Transverse colon (tissue), 4 donors: ENCODE results near the gene CEP89.

Experiments used
- EP300 ChIP-seq: sonication (generic); formaldehyde crosslinking; IDR thresholded peaks from one replicate; pipeline ENCODE4 v1.6.1; 2017; ENCODE audit warnings: antibody characterized with exemption, low read depth
- POLR2A ChIP-seq: fragments of 450-650 bp; IDR thresholded peaks from one replicate; pipeline ENCODE4 v1.6.1; 2016; ENCODE audit warnings: antibody characterized with exemption, mild to moderate bottlenecking, moderate library complexity
- POLR2AphosphoS5 ChIP-seq, 3 donors: sonication (generic); formaldehyde crosslinking; IDR thresholded peaks; one replicate each; pipeline ENCODE4 v1.6.1; 2016; ENCODE audit warnings: antibody characterized with exemption in 3 of 3
- TF ChIP-seq, protein P1 (sequence below), 5 experiments: fragments of 200-600 bp in 3 of 5; fragments of 450-650 bp in 2 of 5; sonication (generic) in 3 of 5; IDR thresholded peaks; 1 replicate in 2 of 5; 2 replicates in 3 of 5; pipeline ENCODE4 v1.5.1; 2016 to 2017; ENCODE audit warnings: antibody characterized with exemption in 5 of 5, inconsistent platforms in 3 of 5, mild to moderate bottlenecking in 2 of 5, moderate library complexity in 1 of 5

- TF ChIP-seq, protein P1, sequence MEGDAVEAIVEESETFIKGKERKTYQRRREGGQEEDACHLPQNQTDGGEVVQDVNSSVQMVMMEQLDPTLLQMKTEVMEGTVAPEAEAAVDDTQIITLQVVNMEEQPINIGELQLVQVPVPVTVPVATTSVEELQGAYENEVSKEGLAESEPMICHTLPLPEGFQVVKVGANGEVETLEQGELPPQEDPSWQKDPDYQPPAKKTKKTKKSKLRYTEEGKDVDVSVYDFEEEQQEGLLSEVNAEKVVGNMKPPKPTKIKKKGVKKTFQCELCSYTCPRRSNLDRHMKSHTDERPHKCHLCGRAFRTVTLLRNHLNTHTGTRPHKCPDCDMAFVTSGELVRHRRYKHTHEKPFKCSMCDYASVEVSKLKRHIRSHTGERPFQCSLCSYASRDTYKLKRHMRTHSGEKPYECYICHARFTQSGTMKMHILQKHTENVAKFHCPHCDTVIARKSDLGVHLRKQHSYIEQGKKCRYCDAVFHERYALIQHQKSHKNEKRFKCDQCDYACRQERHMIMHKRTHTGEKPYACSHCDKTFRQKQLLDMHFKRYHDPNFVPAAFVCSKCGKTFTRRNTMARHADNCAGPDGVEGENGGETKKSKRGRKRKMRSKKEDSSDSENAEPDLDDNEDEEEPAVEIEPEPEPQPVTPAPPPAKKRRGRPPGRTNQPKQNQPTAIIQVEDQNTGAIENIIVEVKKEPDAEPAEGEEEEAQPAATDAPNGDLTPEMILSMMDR (IDR thresholded peaks at IDR 0.05) = peak in 2 of 5 experiments; percentile 14 to 40
- TF ChIP-seq POLR2AphosphoS5 (IDR thresholded peaks at IDR 0.05) (no peak), POLR2A (no peak), EP300 (no peak)
Observed at GRCh38 chr19:32876236-32876918, 95.4 kb downstream of the CEP89 start.
